GM12892 (cell line): ENCODE results near the gene SMIM23.

Source experiments
- DNase-seq: peaks from one replicate; pipeline ENCODE4 v3.0.0; 2011; ENCODE audit not compliant: insufficient read length
- FAIRE-seq: peaks from 2 replicates; lab custom pipeline; 2011; peaks lifted over from hg19 to GRCh38; lab: Jason Lieb, UNC
- POLR2A ChIP-seq: IDR thresholded peaks from 2 replicates; pipeline ENCODE4 v1.6.1; 2011; ENCODE audit warnings: low read depth, low read length, control low read depth
- POLR2AphosphoS5 ChIP-seq: IDR thresholded peaks from 2 replicates; pipeline ENCODE4 v1.6.1; 2011; ENCODE audit warnings: low read depth, low read length, control low read depth
- TAF1 ChIP-seq: IDR thresholded peaks from 2 replicates; pipeline ENCODE4 v1.6.1; 2011; ENCODE audit warnings: low read depth, mild to moderate bottlenecking, control low read depth, low read length, borderline replicate concordance

Gene SMIM23

DNA sequence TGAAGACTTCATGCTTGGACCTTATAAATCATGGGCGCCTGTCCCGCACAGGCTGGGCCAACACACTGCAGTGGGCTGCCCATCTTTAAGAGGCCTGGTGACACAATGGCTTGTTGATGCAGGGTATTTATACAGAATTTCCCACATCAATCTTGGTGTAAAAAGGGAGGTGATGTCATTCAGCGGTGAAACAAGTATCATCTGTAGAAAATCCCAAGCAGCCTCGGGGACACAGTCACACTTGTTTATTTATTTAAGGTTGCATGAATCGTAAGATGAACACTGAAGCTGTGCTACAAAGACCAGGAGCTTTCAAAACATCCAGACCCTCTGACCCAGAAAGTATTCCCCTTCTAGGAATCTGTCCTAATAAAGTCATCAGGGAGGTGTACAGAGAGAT lies 40.5 kb downstream of the SMIM23 start:
- FAIRE-seq (no peak), DNase-seq (no peak)
- no peak for TF ChIP-seq TAF1
- no peak for TF ChIP-seq POLR2A
- no peak for TF ChIP-seq POLR2AphosphoS5

DNA sequence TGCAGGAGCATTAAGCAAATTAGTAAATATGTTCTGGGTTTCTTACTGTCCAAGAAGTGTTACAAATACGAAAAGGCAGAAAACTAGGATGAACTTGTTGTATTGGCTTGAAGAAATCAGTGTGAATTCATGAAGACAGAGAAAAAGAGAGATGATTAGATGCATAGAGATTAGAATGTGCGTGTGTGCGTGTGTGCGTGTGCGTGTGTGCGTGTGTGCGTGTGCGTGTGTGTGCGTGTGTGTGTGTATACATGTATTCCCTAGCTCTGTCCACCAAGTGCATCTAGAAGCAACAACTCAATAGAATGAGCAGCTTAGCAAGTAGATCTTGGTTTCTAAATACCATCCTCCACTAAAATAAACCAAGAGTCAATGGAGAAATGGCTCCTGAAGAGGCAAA lies 41.5 kb downstream of the SMIM23 start:
- DNase-seq (no peak), FAIRE-seq (no peak)
- TF ChIP-seq POLR2AphosphoS5, result no peak
- no peak for TF ChIP-seq TAF1
- TF ChIP-seq POLR2A, result no peak

DNA sequence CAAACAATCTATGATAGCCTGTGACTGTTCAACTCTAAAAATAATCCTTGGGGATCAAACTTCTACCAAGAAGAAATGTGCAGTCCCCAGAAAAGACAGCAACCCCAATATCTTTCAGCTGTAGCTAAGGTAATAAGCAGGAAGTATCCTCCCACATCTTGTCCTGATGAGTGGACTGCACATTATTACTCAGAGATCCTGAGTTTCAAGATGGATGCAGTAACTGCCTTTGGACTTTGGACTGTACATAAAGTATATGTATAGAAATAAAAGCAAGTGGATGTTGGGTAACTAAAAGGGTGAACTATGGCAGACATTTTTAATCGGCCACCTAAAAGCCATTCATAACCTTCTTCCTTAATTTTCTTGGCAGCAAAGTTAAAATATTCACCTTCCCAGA lies 45.1 kb downstream of the SMIM23 start:
- FAIRE-seq, result no peak

DNA sequence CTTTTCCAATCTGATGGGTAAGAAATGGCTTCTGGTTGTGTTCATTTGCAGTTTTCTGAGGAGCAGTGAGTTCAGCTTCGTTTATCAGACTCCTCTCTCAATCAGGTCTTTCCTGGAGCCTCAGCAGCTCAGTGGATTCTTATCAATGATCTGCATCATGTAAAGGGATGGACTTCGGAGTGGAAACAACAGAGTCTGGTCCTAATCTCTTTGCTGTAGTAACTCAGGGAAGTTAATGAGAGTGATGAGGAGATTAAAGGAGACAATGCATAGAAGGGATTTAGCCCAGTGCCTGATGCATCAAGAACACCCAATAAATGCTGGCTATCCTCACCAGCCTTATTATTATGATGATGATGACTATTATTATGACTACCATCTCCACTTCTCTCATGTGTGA lies 47.2 kb downstream of the SMIM23 start:
- FAIRE-seq, result no peak
- no peak for DNase-seq
- TF ChIP-seq POLR2AphosphoS5 (no peak), POLR2A (no peak), TAF1 (no peak)

More for the DNA sequence above, 45.1 kb downstream of the SMIM23 start:
- DNase-seq, result no peak
- TF ChIP-seq POLR2A (no peak), TAF1 (no peak), POLR2AphosphoS5 (no peak)

DNA sequence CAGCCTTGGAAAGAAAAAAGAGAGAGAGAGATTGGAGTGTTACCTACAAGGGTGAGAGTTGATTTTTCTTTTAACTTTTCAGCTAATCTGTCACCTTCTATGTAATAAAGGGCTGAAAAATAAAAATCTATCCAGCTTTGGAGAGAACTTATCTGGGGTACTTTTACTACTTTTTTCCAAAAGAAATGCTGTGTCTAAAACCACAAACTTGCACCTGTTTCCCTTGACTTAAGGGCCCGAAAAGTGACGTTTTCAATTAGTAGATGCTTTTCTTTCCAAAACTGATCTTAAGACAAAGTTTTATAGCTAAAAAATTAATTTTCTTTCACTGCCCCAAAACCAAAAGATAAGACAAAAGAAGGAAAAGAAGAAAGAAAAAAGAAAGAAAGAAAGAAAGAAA lies 48.8 kb downstream of the SMIM23 start:
- no peak for DNase-seq
- TF ChIP-seq POLR2A, result no peak
- no peak for TF ChIP-seq POLR2AphosphoS5
- no peak for TF ChIP-seq TAF1
- FAIRE-seq, result no peak

DNA sequence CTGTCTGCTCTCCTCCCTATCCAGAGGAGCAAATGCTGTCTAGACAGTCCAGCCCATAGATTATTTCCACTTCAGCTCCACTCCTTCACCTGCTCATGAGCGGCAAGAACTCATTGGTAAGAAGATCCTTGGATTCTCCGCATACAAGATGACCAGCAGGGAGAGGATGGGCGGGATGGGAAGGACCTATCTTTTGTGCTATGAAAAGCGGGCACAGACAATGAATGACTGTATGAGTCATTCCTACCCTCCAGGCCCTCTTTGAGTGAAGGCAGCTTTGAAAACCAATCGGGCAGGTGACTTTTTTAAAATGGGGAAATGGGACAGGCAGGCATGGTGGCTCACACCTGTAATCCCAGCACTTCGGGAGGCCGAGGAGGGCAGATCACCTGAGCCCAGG lies 49.4 kb downstream of the SMIM23 start:
- TF ChIP-seq POLR2A, result no peak
- TF ChIP-seq POLR2AphosphoS5, result no peak
- TF ChIP-seq TAF1, result no peak
- DNase-seq, result no peak
- FAIRE-seq, result no peak

DNA sequence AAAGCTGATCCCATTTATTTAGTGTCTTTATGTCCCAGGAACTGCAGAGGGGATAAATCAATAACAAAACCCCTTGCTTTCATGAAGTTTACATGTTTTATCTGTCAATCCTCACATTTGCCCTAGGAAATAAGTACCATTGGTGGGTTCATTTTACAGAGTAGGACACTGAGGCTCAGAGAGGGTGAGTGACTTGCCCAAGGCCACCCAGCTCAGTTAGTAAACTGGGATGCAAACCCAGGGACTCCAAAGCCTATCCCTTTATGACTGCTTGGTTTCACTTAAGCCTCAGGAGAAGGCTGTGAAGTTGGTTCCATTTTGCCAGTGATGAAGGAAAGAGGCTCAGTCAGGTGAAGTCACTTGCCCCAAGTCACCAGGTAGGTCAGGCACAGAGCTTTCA lies 51.9 kb downstream of the SMIM23 start:
- TF ChIP-seq POLR2A (no peak), TAF1 (no peak), POLR2AphosphoS5 (no peak)
- FAIRE-seq (no peak), DNase-seq (no peak)

DNA sequence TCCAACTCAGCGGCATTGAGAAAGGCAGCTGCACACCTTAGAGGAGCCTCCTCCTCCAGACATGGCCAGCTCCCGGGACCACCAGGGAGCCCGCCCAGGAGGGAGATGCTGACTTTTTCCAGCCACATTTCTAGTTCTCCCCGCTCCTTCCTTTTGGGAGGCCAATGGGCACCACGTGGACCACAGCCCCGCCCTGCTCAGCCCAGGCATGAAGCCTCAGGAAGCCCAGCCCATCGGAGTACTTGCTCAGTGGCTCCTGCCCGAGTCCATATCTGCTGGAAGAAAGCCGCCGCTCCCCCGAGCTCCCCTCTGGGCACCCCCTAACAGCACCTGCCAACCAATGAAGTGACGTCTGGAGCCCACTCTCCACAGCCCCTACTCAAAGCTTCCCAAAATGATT lies 52.4 kb downstream of the SMIM23 start:
- TF ChIP-seq POLR2AphosphoS5 (no peak), TAF1 (no peak), POLR2A (no peak)
- FAIRE-seq, result no peak
- no peak for DNase-seq

DNA sequence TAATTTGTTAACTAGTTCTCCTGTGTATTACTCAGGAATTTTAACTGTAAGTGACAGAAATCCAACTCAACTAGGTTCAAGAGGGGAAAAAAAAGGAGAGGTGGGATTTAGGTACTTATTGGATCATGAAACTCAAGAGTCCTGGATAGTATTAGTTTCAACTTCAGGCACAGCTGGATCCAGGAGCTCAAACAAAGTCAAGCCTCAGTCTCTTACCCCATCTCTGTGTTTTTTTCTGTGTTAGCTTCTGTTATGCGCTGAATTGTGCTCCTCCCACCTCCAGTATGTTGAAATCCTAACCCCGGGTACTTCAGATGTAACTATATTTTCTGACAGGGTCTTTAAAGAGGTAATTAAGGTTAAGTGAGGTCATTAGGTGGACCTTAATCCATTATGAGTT lies 53.5 kb downstream of the SMIM23 start:
- TF ChIP-seq POLR2AphosphoS5, result no peak
- TF ChIP-seq POLR2A, result no peak
- no peak for TF ChIP-seq TAF1
- DNase-seq (no peak), FAIRE-seq (no peak)

DNA sequence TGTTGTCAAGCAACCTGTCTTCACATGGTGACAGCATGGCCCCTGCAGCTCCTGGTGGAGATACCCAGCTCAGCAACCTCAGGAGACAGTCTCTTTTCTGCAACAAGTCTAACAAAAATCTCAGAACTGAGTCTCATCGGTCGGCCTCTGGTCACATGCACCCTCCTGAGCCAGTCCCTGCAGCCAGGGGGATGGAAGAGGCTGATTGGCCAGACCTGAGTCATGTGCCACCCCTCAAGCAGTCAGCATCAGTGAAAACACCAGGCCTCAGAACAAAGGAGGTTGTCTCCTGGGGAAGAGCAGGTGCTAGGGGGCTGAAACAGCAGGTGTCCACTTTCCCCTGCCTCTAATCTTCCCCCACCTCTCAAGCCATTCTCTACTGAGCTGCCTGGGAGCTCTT lies 54.4 kb downstream of the SMIM23 start:
- no peak for DNase-seq
- TF ChIP-seq POLR2A, result no peak
- no peak for TF ChIP-seq POLR2AphosphoS5
- TF ChIP-seq TAF1, result no peak
- no peak for FAIRE-seq
